GM12801 (cell line): ENCODE results near the gene ZFP62.

ENCODE experiments used
- CTCF ChIP-seq: IDR thresholded peaks from one replicate; pipeline ENCODE4 v1.5.1; 2011; ENCODE audit warnings: control low read depth; ENCODE audit not compliant: insufficient read length; ENCODE audit errors: extremely low read depth

ZFP62 gene

DNA sequence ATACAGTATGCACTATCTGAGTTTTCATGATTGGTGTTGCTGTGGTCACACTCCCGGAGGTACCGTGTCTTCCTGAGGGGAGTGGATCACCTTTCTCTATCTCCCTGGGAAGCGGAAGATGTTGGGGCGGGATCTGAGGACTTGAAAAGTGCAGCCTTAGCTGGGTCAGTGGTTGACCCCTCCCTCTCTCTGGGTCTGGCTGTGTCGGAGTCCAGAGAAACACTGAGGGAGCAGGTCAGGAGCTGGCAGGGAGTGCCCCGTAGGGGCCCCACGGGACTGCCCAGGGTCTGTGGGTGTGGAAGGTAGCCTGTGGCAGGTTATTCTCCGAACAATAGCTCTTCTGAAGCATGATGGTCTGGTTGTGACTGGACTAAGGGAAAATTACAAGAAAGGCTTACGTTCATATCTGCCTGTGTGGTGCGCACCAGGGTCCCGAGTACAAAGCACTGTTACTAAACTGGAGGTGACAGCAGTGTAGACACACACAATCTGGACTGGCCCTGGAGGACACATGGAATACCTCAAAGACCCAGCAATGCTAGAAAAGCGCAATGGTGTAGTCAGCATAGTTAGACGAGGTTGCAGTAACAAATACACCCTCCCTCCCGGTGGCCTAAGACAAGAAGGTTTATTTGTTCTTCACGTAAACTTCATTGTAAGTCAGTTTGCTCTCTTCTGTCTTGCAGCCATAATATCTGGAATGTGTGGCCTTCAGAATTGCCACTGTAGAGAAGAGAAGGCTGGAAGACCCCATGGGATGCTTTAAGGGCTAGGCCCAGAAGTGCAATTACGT, 9.4 kb upstream of the ZFP62 start:
- TF ChIP-seq CTCF = no peak

DNA sequence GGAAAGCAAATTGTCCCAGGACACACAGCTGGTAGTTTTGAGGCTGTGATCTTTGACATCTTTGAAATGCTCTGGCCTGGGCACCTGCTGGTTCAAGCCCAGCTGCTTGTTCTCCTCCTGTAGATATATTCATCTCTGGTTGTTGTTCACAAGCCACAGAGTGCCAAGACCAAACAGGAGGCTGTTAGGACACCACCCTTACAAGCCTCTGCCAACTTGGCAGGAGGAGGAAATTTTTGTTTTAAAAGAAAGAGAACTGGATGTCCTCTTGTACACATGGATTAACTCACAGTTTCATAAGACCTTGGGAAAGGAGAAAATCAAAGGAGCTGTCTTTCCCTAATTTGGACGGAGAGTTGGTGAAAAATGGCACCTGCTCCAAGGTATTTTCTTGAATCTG, 8.5 kb upstream of the ZFP62 start:
- TF ChIP-seq CTCF = no peak

- no peak for TF ChIP-seq CTCF
Observed at GRCh38 chr5:180868960-180869359, 7.9 kb upstream of the ZFP62 start.

GRCh38 chr5:180866985-180867384, 5.9 kb upstream of the ZFP62 start:
- no peak for TF ChIP-seq CTCF

GRCh38 chr5:180865981-180866695, 5.1 kb upstream of the ZFP62 start:
- no peak for TF ChIP-seq CTCF

DNA sequence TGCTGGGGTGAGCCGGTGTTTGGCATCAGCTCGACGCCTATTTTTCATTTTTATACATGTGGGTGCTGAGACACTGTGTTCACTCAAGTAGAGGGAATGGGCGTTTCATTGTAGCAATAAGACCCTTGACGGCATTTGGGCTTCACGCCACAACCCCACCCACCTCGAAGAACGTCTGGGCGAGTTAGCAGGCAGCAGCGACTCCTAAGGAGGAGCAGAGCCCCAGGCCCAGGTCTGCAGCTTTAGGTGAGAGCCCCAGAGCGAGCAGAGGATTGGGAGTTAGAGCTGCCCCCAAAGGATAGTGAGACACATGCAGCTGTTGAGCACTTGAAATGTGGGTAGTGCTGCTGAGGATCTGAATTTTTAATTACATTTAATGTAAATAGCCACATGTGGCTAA, 1.6 kb upstream of the ZFP62 start:
- TF ChIP-seq CTCF = no peak

- TF ChIP-seq CTCF = no peak
Observed at GRCh38 chr5:180860273-180860886, 696 bp downstream of the ZFP62 start.
